SHP77 (cell line): ENCODE measurements around the gene CLCNKA.

ENCODE experiments used
- DNase-seq, 2 experiments: peaks; one replicate each; lab custom pipeline; 2025; lab: John Stamatoyannopoulos, UW

The CLCNKA gene

DNA sequence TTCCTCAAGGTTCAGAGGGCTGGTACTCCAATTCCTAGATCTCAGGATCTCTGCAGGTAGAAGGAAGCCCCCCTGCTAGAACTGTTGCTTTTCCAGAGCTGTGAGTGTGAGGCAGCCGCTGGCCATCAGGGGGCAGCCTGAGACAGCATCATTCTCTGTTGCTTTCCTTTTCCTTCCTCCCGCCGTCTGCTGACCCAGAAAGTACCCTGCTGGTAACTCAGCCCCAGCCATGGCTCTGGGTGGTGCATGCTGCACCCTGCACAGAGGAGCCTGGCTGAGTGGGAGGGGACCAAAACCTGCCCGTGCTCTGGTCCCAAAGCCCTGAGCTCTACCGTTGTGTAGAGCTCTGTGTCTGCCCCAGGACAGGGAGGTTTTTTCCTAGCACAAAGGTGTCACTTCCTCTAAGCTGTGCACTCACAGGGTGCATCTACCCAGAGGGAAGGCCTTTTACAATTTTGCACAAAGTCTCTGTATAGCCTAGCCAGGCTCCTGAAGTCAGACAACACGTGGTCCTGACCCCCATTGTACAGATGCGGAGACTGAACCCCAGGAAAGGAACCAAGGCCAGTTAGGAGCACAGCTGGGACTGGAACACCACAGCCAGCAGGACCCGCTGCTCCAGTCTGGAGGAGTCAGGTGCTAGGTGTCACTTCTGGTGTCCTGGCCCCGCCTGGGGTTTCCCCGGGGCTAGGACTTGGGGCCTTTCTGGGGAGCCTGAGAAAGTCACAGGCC lies 57.3 kb downstream of the CLCNKA start:
- DNase-seq: peak; percentile 48 to 61

DNA sequence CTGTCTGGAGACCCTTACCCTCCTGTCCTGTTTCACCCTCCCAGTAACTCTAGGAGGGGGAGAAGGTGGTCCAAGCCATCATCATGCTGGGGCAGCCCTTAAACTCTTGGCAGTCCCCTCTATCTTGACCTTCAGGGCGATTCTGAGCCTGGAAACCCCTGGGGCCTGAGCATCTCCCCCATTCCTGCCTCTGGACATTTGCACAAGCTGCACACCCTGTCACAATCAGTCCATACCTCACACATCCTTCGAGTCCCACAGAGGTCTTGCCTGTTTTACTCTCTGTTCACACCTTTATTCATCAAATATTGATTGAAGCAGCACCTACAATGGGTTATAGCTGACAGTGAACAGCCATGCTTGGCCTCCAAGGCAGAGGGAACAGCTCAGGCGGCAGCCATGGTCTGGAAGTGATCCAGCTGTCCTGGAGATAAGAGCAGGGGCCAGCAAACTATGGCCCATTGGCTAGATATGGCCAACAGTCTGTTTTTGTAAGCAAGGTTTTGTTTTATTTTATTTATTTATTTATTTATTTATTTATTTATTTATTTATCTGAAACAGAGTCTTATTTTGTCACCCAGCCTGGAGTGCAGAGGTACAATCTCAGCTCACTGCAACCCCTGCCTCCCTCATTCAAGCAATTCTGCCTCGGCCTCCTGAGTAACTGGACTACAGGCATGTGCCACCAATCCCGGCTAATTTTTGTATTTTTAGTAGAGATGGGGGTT lies 58.8 kb downstream of the CLCNKA start:
- no peak for DNase-seq

DNA sequence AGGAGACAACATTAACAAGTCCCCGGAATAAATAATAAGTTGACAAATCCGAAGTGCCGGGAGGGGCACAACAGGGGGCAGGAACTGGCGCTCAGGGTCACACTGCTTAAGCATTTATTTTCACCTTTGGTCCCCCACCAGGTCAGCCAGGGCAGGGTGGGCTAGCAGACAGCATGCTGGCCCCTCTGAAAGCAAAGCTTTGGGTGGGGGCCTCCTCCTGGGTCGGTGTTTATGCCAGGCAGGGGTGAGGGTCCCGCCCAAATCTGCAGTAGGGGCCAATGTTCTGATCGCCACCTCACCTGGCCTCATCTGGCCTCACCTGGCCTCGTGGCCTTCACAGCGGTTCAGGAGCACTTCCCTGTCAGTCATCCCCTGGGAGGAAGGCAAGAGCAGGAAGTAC lies 59.8 kb downstream of the CLCNKA start:
- no peak for DNase-seq

DNA sequence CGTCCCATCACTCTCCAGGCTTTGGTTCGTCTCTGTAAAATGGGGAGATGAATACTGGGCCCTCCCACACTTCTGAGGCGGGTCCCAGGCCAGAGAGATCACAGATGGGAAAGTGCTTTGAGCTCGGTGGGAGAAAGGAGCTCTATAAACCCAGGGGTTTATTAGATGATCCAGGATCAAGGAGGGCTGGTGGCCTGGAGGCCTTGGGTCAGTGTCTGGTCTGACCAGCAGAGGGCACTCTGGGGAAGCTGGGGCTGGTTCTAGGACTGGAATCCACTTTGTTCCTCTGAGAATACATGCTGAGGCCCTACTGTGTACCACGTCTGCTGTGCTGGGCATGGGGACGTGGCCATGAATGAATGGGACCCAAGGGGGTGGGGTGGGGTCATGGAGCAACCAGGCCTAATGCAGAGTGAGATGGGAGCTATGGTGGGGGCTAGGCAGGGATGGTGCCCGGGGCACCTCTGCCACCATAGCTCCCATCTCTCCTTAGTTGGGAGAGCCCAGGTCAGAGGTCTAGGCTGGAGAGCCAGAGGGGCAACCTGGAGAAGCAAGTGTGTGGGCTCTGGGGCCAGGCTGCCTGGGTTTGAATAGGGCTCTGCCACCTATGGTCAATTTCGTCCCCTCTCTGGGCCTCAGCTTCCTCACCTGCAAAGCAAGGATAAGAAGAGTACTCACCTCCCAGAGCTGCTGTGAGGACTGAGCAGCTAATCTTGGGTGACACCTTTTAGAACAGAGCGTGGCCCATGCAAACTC lies 60.6 kb downstream of the CLCNKA start:
- peak; percentile 49 to 51 for DNase-seq

DNA sequence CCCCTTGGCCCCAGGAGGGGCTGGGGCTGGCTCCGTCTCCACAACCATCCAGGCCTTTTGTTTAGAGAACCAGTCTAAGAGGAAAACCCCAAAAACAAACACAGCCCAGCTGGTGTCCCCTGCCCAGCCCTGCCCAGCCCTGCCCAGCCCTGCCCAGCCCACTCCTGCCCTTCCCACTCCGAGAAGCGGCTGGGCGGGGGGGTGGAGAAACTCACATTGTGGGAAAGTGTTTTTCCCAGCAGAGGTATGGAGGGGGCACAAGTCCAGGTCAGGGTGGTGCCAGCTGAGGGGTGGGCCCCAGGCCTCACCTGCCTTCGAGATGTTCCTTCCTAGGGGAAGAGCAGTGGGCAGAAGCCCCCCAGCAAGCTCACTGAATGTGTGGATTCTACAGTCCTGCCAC lies 61.6 kb downstream of the CLCNKA start:
- DNase-seq: no peak
